ENCODE results near the gene ATP9A. TPM values are rescaled to one million over a fixed set of nuclear protein-coding genes. Genes with fewer than 3 reads are reported as not detected.

ATP9A gene
- total RNA-seq, 1 experiment from 2014 or later = 12.1 TPM

DNA sequence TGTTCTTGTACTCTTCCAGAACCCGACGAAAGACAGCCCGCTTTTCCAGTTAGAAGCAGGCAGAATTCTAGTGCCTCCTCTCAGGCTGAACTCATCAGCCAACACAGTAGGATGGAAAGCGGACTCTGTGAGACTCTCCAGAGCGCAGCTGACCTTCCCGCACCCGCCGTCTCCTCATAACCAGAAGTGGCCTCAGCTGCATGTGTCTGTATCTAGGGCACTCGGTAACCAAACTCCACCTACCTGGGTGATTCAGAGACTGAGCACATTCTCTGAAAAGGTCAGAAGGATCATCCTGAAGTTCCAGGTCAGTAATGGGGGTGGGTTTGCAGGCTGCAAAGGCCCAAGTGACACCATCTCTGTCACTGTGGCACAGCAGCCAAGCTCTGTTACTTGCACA lies 158.9 kb downstream of the ATP9A start:
- Histone ChIP-seq H4K91ac (ENCODE audit: insufficient read length, low read depth, low read length) (no peak overlapping the region), H3K14ac (ENCODE audit: insufficient read depth, low read length) (no peak overlapping the region)

More for the DNA sequence above, 158.9 kb downstream of the ATP9A start:
- no peak overlapping the region for H2BK20ac ChIP-seq (ENCODE audit: low read depth, low read length, poor library complexity, severe bottlenecking)
- H2BK5ac ChIP-seq (ENCODE audit: insufficient read length, low read length) = no peak overlapping the region
- WGBS (ENCODE audit: extremely low coverage, insufficient read length, low lambda C conversion rate) = no CpG with 5 or more reads among the region's 9 CpGs
- Mint-ChIP-seq H3K9me3 (no peaks in the 10 kb centered on the region), H3K27me3 (ENCODE audit: low read depth) (no peaks in the 10 kb centered on the region), H3K4me1 (peaks cover 3 to 4% of the 10 kb centered on the region in 2 experiments), H3K4me3 (no peak overlapping the region), H3K36me3 (ENCODE audit: insufficient read depth in 1 of 3, low read depth in 3 of 3) (no peaks in the 10 kb centered on the region; a peak in 2 of 7 replicates), H3K27ac (no peak overlapping the region; a peak in 1 of 7 replicates)
- H2AFZ ChIP-seq (ENCODE audit: low read length) = no peak overlapping the region
- no peak overlapping the region for H4K8ac ChIP-seq (replicated peaks; ENCODE audit: insufficient read length, low read depth, low read length)
- H2BK12ac ChIP-seq (ENCODE audit: insufficient read length, low read depth, low read length) = no peak overlapping the region
- no peak overlapping the region for H2BK120ac ChIP-seq (ENCODE audit: low read depth, low read length, poor library complexity, severe bottlenecking)
- DNase-seq = no peak
- H3K56ac ChIP-seq (ENCODE audit: insufficient read length, low read depth, low read length) = no peak overlapping the region
- no peak overlapping the region for H3K4me2 ChIP-seq (ENCODE audit: insufficient read depth, insufficient read length, low read length)
- no peak overlapping the region for H3K9ac ChIP-seq (ENCODE audit: extremely low read depth, insufficient read length, low read length)
- H2BK15ac ChIP-seq (ENCODE audit: low read depth, low read length) = no peak overlapping the region
- no peaks in the 10 kb centered on the region for H4K20me1 ChIP-seq (ENCODE audit: control insufficient read depth, insufficient read depth, insufficient read length)
- H3K4ac ChIP-seq (ENCODE audit: low read depth, low read length) = no peak overlapping the region
- no peaks in the 10 kb centered on the region for H3K23me2 ChIP-seq (ENCODE audit: insufficient read length, low read depth, low read length, poor library complexity, severe bottlenecking)
- H3K23ac ChIP-seq (ENCODE audit: insufficient read length, low read depth, low read length) = no peak overlapping the region
- TF ChIP-seq, protein P1, sequence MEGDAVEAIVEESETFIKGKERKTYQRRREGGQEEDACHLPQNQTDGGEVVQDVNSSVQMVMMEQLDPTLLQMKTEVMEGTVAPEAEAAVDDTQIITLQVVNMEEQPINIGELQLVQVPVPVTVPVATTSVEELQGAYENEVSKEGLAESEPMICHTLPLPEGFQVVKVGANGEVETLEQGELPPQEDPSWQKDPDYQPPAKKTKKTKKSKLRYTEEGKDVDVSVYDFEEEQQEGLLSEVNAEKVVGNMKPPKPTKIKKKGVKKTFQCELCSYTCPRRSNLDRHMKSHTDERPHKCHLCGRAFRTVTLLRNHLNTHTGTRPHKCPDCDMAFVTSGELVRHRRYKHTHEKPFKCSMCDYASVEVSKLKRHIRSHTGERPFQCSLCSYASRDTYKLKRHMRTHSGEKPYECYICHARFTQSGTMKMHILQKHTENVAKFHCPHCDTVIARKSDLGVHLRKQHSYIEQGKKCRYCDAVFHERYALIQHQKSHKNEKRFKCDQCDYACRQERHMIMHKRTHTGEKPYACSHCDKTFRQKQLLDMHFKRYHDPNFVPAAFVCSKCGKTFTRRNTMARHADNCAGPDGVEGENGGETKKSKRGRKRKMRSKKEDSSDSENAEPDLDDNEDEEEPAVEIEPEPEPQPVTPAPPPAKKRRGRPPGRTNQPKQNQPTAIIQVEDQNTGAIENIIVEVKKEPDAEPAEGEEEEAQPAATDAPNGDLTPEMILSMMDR (conservative IDR thresholded peaks at IDR 0.05) = no peak
- no peaks in the 10 kb centered on the region for H3K4me1 ChIP-seq (ENCODE audit: insufficient read depth, low read length)
- no peak overlapping the region for H3T11ph ChIP-seq (ENCODE audit: low read length)
- H3K27ac ChIP-seq (ENCODE audit: insufficient read length, low read depth, low read length) = no peak overlapping the region
- no peaks in the 10 kb centered on the region for H3K79me2 ChIP-seq (ENCODE audit: insufficient read depth, low read length)
- H3K18ac ChIP-seq (ENCODE audit: insufficient read length, low read depth, low read length) = no peak overlapping the region
- no peak overlapping the region for H2AK5ac ChIP-seq (ENCODE audit: insufficient read length, low read length)
- H3K79me1 ChIP-seq (ENCODE audit: insufficient read depth, low read depth, low read length, poor library complexity, severe bottlenecking) = no peaks in the 10 kb centered on the region
- no peaks in the 10 kb centered on the region for H3K27me3 ChIP-seq (ENCODE audit: insufficient read depth, low read length)
- H3K9me3 ChIP-seq (ENCODE audit: control insufficient read depth, low read depth, low read length) = no peaks in the 10 kb centered on the region
- no peak overlapping the region for H4K5ac ChIP-seq (ENCODE audit: insufficient read length, low read depth, low read length)

Measured in H9 (cell line).